Neutrophil (primary cell): ENCODE results near the gene COL26A1.

Source experiments
- H3K27ac ChIP-seq: fragments of 200-600 bp; sonication (generic); 2 replicates; pipeline ENCODE4 v1.5.1; 2016; ENCODE audit warnings: mild to moderate bottlenecking, moderate library complexity
- H3K27me3 ChIP-seq: fragments of 200-600 bp; sonication (generic); 2 replicates; pipeline ENCODE4 v1.6.0; 2016; ENCODE audit warnings: mild to moderate bottlenecking
- H3K36me3 ChIP-seq: fragments of 200-600 bp; sonication (generic); 2 replicates; pipeline ENCODE4 v1.5.1; 2017
- H3K4me1 ChIP-seq, 2 experiments: fragments of 200-600 bp in 1 of 2; sonication (generic) in 1 of 2; 1 replicate in 1 of 2; 2 replicates in 1 of 2; pipeline versions ENCODE4 v1.5.1 to v1.6.1; 2013 to 2016; ENCODE audit warnings: low read depth in 1 of 2, low read length in 1 of 2, mild to moderate bottlenecking in 1 of 2, moderate library complexity in 1 of 2; ENCODE audit not compliant: control insufficient read depth in 1 of 2, insufficient read depth in 1 of 2
- H3K4me3 ChIP-seq, 2 experiments: fragments of 200-600 bp in 1 of 2; sonication (generic) in 1 of 2; 1 replicate in 1 of 2; 2 replicates in 1 of 2; pipeline ENCODE4 v1.5.1; 2013 to 2016; ENCODE audit warnings: low read depth in 1 of 2, low read length in 1 of 2, mild to moderate bottlenecking in 1 of 2, moderate library complexity in 1 of 2
- H3K9me3 ChIP-seq: fragments of 200-600 bp; sonication (generic); 2 replicates; pipeline ENCODE4 v1.5.1; 2016
- CTCF ChIP-seq: fragments of 200-600 bp; sonication (generic); IDR thresholded peaks from 2 replicates; pipeline ENCODE4 v1.5.1; 2016; ENCODE audit warnings: antibody characterized with exemption

Gene COL26A1

GRCh38 chr7:101595766-101596537, 233.3 kb downstream of the COL26A1 start:
- Histone ChIP-seq H3K4me1 (no peaks in the 10 kb centered on the region), H3K36me3 (no peaks in the 10 kb centered on the region), H3K4me3 (no peak overlapping the region), H3K27ac (no peak overlapping the region), H3K9me3 (no peaks in the 10 kb centered on the region), H3K27me3 (no peaks in the 10 kb centered on the region)
- no peak for TF ChIP-seq CTCF

- H3K4me3 ChIP-seq = no peak overlapping the region
- no peaks in the 10 kb centered on the region for H3K4me1 ChIP-seq
- TF ChIP-seq CTCF = no peak
- no peaks in the 10 kb centered on the region for H3K9me3 ChIP-seq
- no peaks in the 10 kb centered on the region for H3K27me3 ChIP-seq
- H3K27ac ChIP-seq = no peak overlapping the region
- no peaks in the 10 kb centered on the region for H3K36me3 ChIP-seq
Measured at GRCh38 chr7:101596898-101597297, 234.2 kb downstream of the COL26A1 start.

- H3K4me3 ChIP-seq = no peak overlapping the region
- no peak for TF ChIP-seq CTCF
Measured at GRCh38 chr7:101597941-101598340, 235.3 kb downstream of the COL26A1 start.

GRCh38 chr7:101598422-101598985, 235.8 kb downstream of the COL26A1 start:
- H3K9me3 ChIP-seq = no peaks in the 10 kb centered on the region
- H3K27me3 ChIP-seq = no peaks in the 10 kb centered on the region
- H3K36me3 ChIP-seq = no peaks in the 10 kb centered on the region
- H3K4me1 ChIP-seq = no peaks in the 10 kb centered on the region
- TF ChIP-seq CTCF = no peak
- H3K27ac ChIP-seq = no peak overlapping the region
- H3K4me3 ChIP-seq = no peak overlapping the region

More at GRCh38 chr7:101597941-101598340, 235.3 kb downstream of the COL26A1 start:
- Histone ChIP-seq H3K27me3 (no peaks in the 10 kb centered on the region), H3K4me1 (no peaks in the 10 kb centered on the region), H3K9me3 (no peaks in the 10 kb centered on the region), H3K36me3 (no peaks in the 10 kb centered on the region), H3K27ac (no peak overlapping the region)

- no peak overlapping the region for H3K27ac ChIP-seq
- H3K27me3 ChIP-seq = no peaks in the 10 kb centered on the region
- H3K4me3 ChIP-seq = no peak overlapping the region
- no peaks in the 10 kb centered on the region for H3K4me1 ChIP-seq
- no peaks in the 10 kb centered on the region for H3K36me3 ChIP-seq
- no peak for TF ChIP-seq CTCF
- H3K9me3 ChIP-seq = no peaks in the 10 kb centered on the region
Measured at GRCh38 chr7:101598986-101599771, 236.5 kb downstream of the COL26A1 start.
